SK-N-SH treated with all-trans-retinoic acid at 6 μM for 48 hours (cell line): ENCODE data around the gene DDX23.
"Not testable (repeated sequence)": the region's sequence is repeated elsewhere in the genome, so short reads cannot be mapped to it uniquely, and the experiment has no call there.

Experiments
- ATAC-seq: fragments of 200-7000 bp; cut with Tn5 transposase; 3 replicates; pipeline ENCODE4 v1.9.1; 2020; ENCODE audit warnings: mild to moderate bottlenecking, moderate library complexity
- ARNTL ChIP-seq: fragments of 450-650 bp; formaldehyde crosslinking; IDR thresholded peaks from 2 replicates; pipeline ENCODE4 v1.5.0; 2020; ENCODE audit warnings: low read depth, mild to moderate bottlenecking, moderate library complexity, borderline replicate concordance
- BACH2 ChIP-seq: fragments of 250-450 bp; sonication (Bioruptor Pico); IDR thresholded peaks from 2 replicates; pipeline ENCODE4 v1.9.0; 2021; ENCODE audit warnings: mild to moderate bottlenecking, borderline replicate concordance
- CREB5 ChIP-seq: fragments of 250-450 bp; sonication (Bioruptor Pico); IDR thresholded peaks from 2 replicates; pipeline ENCODE4 v1.5.1; 2020; ENCODE audit warnings: low read depth, mild to moderate bottlenecking, moderate library complexity
- CSDC2 ChIP-seq: fragments of 250-450 bp; sonication (Bioruptor Pico); IDR thresholded peaks from 2 replicates; pipeline ENCODE4 v1.5.0; 2020; ENCODE audit warnings: mild to moderate bottlenecking, moderate library complexity
- CSRNP3 ChIP-seq: fragments of 250-450 bp; sonication (Bioruptor Pico); IDR thresholded peaks from 2 replicates; pipeline ENCODE4 v1.5.1; 2021; ENCODE audit warnings: mild to moderate bottlenecking, moderate library complexity
- GLIS3 ChIP-seq: fragments of 250-450 bp; sonication (Bioruptor Pico); IDR thresholded peaks from 2 replicates; pipeline ENCODE4 v1.5.0; 2020; ENCODE audit warnings: mild to moderate bottlenecking, moderate library complexity
- ISL1 ChIP-seq: fragments of 250-450 bp; sonication (Bioruptor Pico); IDR thresholded peaks from 2 replicates; pipeline ENCODE4 v2.1.2; 2022; ENCODE audit warnings: mild to moderate bottlenecking, moderate library complexity
- OSR1 ChIP-seq: fragments of 250-450 bp; sonication (Bioruptor Pico); IDR thresholded peaks from 2 replicates; pipeline ENCODE4 v1.8.0; 2022; ENCODE audit warnings: moderate library complexity, mild to moderate bottlenecking, inconsistent platforms
- PATZ1 ChIP-seq: fragments of 250-450 bp; sonication (Bioruptor Pico); IDR thresholded peaks from 2 replicates; pipeline ENCODE4 v1.8.0; 2020; ENCODE audit warnings: mild to moderate bottlenecking, moderate library complexity, borderline replicate concordance
- PPARA ChIP-seq: fragments of 250-450 bp; sonication (Bioruptor Pico); IDR thresholded peaks from 2 replicates; pipeline ENCODE4 v1.5.0; 2020; ENCODE audit warnings: mild to moderate bottlenecking, borderline replicate concordance
- RARB ChIP-seq: fragments of 250-450 bp; sonication (Bioruptor Pico); IDR thresholded peaks from 2 replicates; pipeline ENCODE4 v1.8.0; 2021; ENCODE audit warnings: mild to moderate bottlenecking, moderate library complexity
- SNAI2 ChIP-seq: fragments of 250-450 bp; sonication (Bioruptor Pico); IDR thresholded peaks from 2 replicates; pipeline ENCODE4 v1.5.0; 2020; ENCODE audit warnings: mild to moderate bottlenecking, moderate library complexity
- TCF4 ChIP-seq: fragments of 250-450 bp; sonication (Bioruptor Pico); IDR thresholded peaks from 2 replicates; pipeline ENCODE4 v1.8.0; 2021; ENCODE audit warnings: mild to moderate bottlenecking, moderate library complexity, borderline replicate concordance
- TOX ChIP-seq: fragments of 250-450 bp; sonication (Bioruptor Pico); IDR thresholded peaks from 2 replicates; pipeline ENCODE4 v1.8.0; 2021; ENCODE audit warnings: mild to moderate bottlenecking, moderate library complexity, borderline replicate concordance
- ZC3H10 ChIP-seq: fragments of 250-450 bp; sonication (Bioruptor Pico); IDR thresholded peaks from 2 replicates; pipeline ENCODE4 v1.5.1; 2021; ENCODE audit warnings: mild to moderate bottlenecking, moderate library complexity
- ZFP3 ChIP-seq: fragments of 250-450 bp; sonication (Bioruptor Pico); IDR thresholded peaks from 2 replicates; pipeline ENCODE4 v1.5.0; 2020; ENCODE audit warnings: mild to moderate bottlenecking, moderate library complexity
- ZFP30 ChIP-seq: fragments of 450-650 bp; formaldehyde crosslinking; IDR thresholded peaks from 2 replicates; pipeline ENCODE4 v1.5.0; 2022; ENCODE audit warnings: mild to moderate bottlenecking, moderate library complexity
- ZNF565 ChIP-seq: fragments of 450-650 bp; formaldehyde crosslinking; conservative IDR thresholded peaks from 2 replicates; pipeline ENCODE4 v1.5.0; 2020; ENCODE audit warnings: low read depth, mild to moderate bottlenecking, moderate library complexity
- ZNF70 ChIP-seq: fragments of 450-650 bp; formaldehyde crosslinking; IDR thresholded peaks from 2 replicates; pipeline ENCODE4 v1.5.0; 2020; ENCODE audit warnings: mild to moderate bottlenecking, moderate library complexity
- ZNF8 ChIP-seq: fragments of 450-650 bp; formaldehyde crosslinking; IDR thresholded peaks from 2 replicates; pipeline ENCODE4 v1.5.0; 2020; ENCODE audit warnings: mild to moderate bottlenecking, moderate library complexity

The DDX23 gene

GRCh38 chr12:48863291-48863690 lies 11.3 kb upstream of the DDX23 start:
- TF ChIP-seq ARNTL (CRISPR knock-in tag): no peak
- ATAC-seq: no peak

GRCh38 chr12:48862760-48863159 lies 10.8 kb upstream of the DDX23 start:
- TF ChIP-seq ZFP30 (CRISPR knock-in tag) (no peak), ZC3H10 (CRISPR knock-in tag) (no peak), ZNF565 (CRISPR knock-in tag) (no peak), GLIS3 (CRISPR knock-in tag) (no peak), ISL1 (CRISPR knock-in tag) (no peak), TOX (CRISPR knock-in tag) (no peak), BACH2 (CRISPR knock-in tag) (no peak), ARNTL (CRISPR knock-in tag) (no peak), TCF4 (no peak), ZNF8 (CRISPR knock-in tag) (no peak), SNAI2 (CRISPR knock-in tag) (no peak), RARB (CRISPR knock-in tag) (no peak), ZNF70 (CRISPR knock-in tag) (no peak), PPARA (CRISPR knock-in tag) (no peak), ZFP3 (no peak), PATZ1 (CRISPR knock-in tag) (no peak), OSR1 (CRISPR knock-in tag) (no peak)
- no peak for ATAC-seq

- ATAC-seq: no peak
- TF ChIP-seq PATZ1 (CRISPR knock-in tag): no peak
- no peak for TF ChIP-seq CSDC2
- no peak for TF ChIP-seq CREB5 (CRISPR knock-in tag)
- no peak for TF ChIP-seq CSRNP3 (CRISPR knock-in tag)
- no peak for TF ChIP-seq GLIS3 (CRISPR knock-in tag)
- TF ChIP-seq BACH2 (CRISPR knock-in tag): no peak
- TF ChIP-seq ZC3H10 (CRISPR knock-in tag): no peak
- no peak for TF ChIP-seq ZFP3
- TF ChIP-seq ARNTL (CRISPR knock-in tag): no peak
- no peak for TF ChIP-seq TOX (CRISPR knock-in tag)
- no peak for TF ChIP-seq ZNF565 (CRISPR knock-in tag)
- no peak for TF ChIP-seq ISL1 (CRISPR knock-in tag)
- TF ChIP-seq TCF4: no peak
Measured at GRCh38 chr12:48861111-48861510, 9.1 kb upstream of the DDX23 start.

- not testable (repeated sequence) for ATAC-seq
Measured at GRCh38 chr12:48860236-48860635, 8.3 kb upstream of the DDX23 start.

GRCh38 chr12:48859607-48860006 lies 7.6 kb upstream of the DDX23 start:
- no peak for TF ChIP-seq OSR1 (CRISPR knock-in tag)
- TF ChIP-seq TCF4: no peak
- TF ChIP-seq ZNF70 (CRISPR knock-in tag): no peak
- no peak for TF ChIP-seq ZFP3
- ATAC-seq: no peak
